ENCODE data around the gene IFI30. TPM values are rescaled to one million over a fixed set of nuclear protein-coding genes. Genes with fewer than 3 reads are reported as not detected.

IFI30 gene
- polyA plus RNA-seq, 3 donors, result 3,608 to 6,022 (median 4,550) TPM

DNA sequence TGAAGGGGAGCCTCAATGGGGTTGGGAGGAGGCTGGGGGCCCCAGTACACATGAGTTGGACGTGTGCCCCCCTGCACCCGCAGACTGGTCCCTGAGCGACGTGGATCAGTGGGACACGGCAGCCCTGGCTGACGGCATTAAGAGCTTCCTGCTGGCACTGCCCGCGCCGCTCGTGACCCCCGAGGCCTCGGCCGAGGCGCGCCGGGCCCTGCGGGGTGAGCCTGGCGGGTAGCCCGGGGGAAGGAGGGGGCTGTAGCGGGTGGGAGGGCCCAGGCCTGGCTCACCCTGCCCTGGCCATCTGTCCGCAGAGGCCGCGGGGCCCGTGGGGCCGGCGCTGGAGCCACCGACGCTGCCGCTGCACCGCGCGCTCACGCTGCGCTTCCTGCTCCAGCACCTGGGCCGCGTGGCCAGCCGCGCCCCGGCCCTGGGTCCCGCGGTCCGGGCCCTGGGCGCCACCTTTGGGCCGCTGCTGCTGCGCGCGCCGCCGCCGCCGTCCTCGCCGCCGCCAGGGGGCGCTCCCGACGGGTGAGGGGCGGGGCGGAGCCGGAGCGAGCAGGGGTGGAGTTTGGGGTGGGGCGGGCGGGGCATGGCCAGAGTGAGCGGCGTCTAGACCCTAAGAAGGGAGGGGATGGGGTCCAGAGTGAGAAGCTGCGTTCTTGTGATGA lies 12.5 kb upstream of the IFI30 start:
- Histone ChIP-seq H3K27me3 (ENCODE audit: control insufficient read depth in 2 of 2, insufficient read depth in 2 of 2, low read length in 2 of 2) (no peaks in the 10 kb centered on the region), H2AFZ (ENCODE audit: insufficient read depth, low read depth, low read length, poor library complexity, severe bottlenecking) (peak overlapping the region; percentile 76)

DNA sequence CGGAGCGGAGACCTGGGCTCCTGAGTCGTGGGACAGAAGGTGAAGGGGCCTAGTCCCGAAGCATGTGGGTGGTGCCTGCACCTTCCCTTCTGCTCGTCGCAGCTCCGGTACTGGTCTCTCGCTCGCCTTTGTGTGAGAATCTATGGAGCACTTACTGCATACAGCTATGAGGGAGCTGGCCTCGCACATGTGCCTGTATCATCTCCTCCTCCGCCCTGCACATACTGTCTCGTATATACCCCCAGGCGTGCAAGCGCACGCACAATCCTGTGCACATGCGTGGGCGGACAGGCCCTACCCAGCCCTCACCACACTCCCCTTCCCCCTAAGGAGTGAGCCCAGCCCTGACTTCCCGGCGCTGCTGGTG lies 12.0 kb upstream of the IFI30 start:
- Histone ChIP-seq H3K27ac (ENCODE audit: low read depth in 1 of 2, low read length in 2 of 2) (no peak overlapping the region), H3K9ac (ENCODE audit: insufficient read depth, low read length, poor library complexity, severe bottlenecking) (no peak overlapping the region), H3K79me2 (ENCODE audit: insufficient read depth, low read length) (peaks cover 3% of the 10 kb centered on the region), H3K4me1 (ENCODE audit: control insufficient read depth in 1 of 2, insufficient read depth in 2 of 2, low read length in 2 of 2) (peaks cover 19 to 27% of the 10 kb centered on the region in 2 donors), H2AFZ (ENCODE audit: insufficient read depth, low read depth, low read length, poor library complexity, severe bottlenecking) (peak overlapping the region; percentile 41), H3K4me2 (replicated peaks; ENCODE audit: extremely low read depth, low read length, poor library complexity, severe bottlenecking) (peak overlapping the region; percentile 64), H3K4me3 (replicated peaks in 1 of 3; ENCODE audit: low read depth in 2 of 3, low read length in 3 of 3) (peak overlapping the region in 1 of 3 experiments; percentile 54), H3K27me3 (ENCODE audit: control insufficient read depth in 2 of 2, insufficient read depth in 2 of 2, low read length in 2 of 2) (no peaks in the 10 kb centered on the region), H4K20me1 (ENCODE audit: insufficient read depth, low read length) (no peaks in the 10 kb centered on the region), H3K36me3 (replicated peaks in 1 of 2; ENCODE audit: control insufficient read depth in 1 of 2, insufficient read depth in 2 of 2, low read length in 2 of 2) (peaks cover 23 to 25% of the 10 kb centered on the region in 2 donors), H3K9me3 (replicated peaks in 1 of 2; ENCODE audit: control insufficient read depth in 1 of 2, insufficient read depth in 1 of 2, low read length in 2 of 2) (no peaks in the 10 kb centered on the region)
- 70% methylated on average over 13 of the region's 19 CpGs for WGBS (ENCODE audit: insufficient coverage)
- Mint-ChIP-seq H3K36me3 (peaks cover 25 to 36% of the 10 kb centered on the region in 2 donors), H3K4me1 (peaks cover 18% of the 10 kb centered on the region), H3K27ac (peak overlapping the region in 4 of 7 donors; percentile 27 to 82 (median 64)), H3K9me3 (peaks cover 0 to 2% (median 0%) of the 10 kb centered on the region in 7 donors), H3K27me3 (ENCODE audit: low read depth in 3 of 3) (peaks cover 0 to 1% (median 0%) of the 10 kb centered on the region in 3 donors), H3K4me3 (peak overlapping the region in 1 of 2 donors; percentile 45)
- intact Hi-C loops (cut with micrococcal nuclease), result loop anchor here in 1 of 2 donors (2.0 kb wide), 1 partner anchor 43 kb away; no protein-coding TSS in a partner anchor
- TF ChIP-seq, protein P1, sequence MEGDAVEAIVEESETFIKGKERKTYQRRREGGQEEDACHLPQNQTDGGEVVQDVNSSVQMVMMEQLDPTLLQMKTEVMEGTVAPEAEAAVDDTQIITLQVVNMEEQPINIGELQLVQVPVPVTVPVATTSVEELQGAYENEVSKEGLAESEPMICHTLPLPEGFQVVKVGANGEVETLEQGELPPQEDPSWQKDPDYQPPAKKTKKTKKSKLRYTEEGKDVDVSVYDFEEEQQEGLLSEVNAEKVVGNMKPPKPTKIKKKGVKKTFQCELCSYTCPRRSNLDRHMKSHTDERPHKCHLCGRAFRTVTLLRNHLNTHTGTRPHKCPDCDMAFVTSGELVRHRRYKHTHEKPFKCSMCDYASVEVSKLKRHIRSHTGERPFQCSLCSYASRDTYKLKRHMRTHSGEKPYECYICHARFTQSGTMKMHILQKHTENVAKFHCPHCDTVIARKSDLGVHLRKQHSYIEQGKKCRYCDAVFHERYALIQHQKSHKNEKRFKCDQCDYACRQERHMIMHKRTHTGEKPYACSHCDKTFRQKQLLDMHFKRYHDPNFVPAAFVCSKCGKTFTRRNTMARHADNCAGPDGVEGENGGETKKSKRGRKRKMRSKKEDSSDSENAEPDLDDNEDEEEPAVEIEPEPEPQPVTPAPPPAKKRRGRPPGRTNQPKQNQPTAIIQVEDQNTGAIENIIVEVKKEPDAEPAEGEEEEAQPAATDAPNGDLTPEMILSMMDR (IDR thresholded peaks at IDR 0.05), result peak; percentile 47
- no peak for DNase-seq

More for the DNA sequence above, 12.5 kb upstream of the IFI30 start:
- Histone ChIP-seq H3K9me3 (replicated peaks in 1 of 2; ENCODE audit: control insufficient read depth in 1 of 2, insufficient read depth in 1 of 2, low read length in 2 of 2) (no peaks in the 10 kb centered on the region), H3K4me2 (replicated peaks; ENCODE audit: extremely low read depth, low read length, poor library complexity, severe bottlenecking) (peak overlapping the region; percentile 73), H3K36me3 (replicated peaks in 1 of 2; ENCODE audit: control insufficient read depth in 1 of 2, insufficient read depth in 2 of 2, low read length in 2 of 2) (peaks cover 25 to 26% of the 10 kb centered on the region in 2 donors), H3K4me1 (ENCODE audit: control insufficient read depth in 1 of 2, insufficient read depth in 2 of 2, low read length in 2 of 2) (peaks cover 19 to 29% of the 10 kb centered on the region in 2 donors), H3K79me2 (ENCODE audit: insufficient read depth, low read length) (peaks cover 3% of the 10 kb centered on the region), H4K20me1 (ENCODE audit: insufficient read depth, low read length) (peaks cover 2% of the 10 kb centered on the region), H3K4me3 (replicated peaks in 1 of 3; ENCODE audit: low read depth in 2 of 3, low read length in 3 of 3) (peak overlapping the region in 1 of 3 experiments; percentile 60), H3K9ac (ENCODE audit: insufficient read depth, low read length, poor library complexity, severe bottlenecking) (peak overlapping the region; percentile 65), H3K27ac (ENCODE audit: low read depth in 1 of 2, low read length in 2 of 2) (no peak overlapping the region)
- peaks cover 0 to 2% (median 0%) of the 10 kb centered on the region in 7 donors for H3K9me3 Mint-ChIP-seq
- DNase-seq, result peak; percentile 54 to 75 (median 63)
- TF ChIP-seq, protein P1 (IDR thresholded peaks at IDR 0.05), result peak; percentile 72
- H3K4me3 Mint-ChIP-seq, result peak overlapping the region; percentile 48 to 56
- peaks cover 27 to 36% of the 10 kb centered on the region in 2 donors for H3K36me3 Mint-ChIP-seq
- peak overlapping the region in 3 of 7 donors; percentile 58 to 82 (median 80) for H3K27ac Mint-ChIP-seq
- peaks cover 23% of the 10 kb centered on the region for H3K4me1 Mint-ChIP-seq
- H3K27me3 Mint-ChIP-seq (ENCODE audit: low read depth in 3 of 3), result peaks cover 0 to 1% (median 0%) of the 10 kb centered on the region in 3 donors
- 5% methylated on average over 58 of the region's 66 CpGs for WGBS (ENCODE audit: insufficient coverage)
- intact Hi-C loops (cut with micrococcal nuclease), result loop anchor here in 1 of 2 donors (2.0 kb wide), 1 partner anchor 42 kb away; no protein-coding TSS in a partner anchor

Measured in CD14-positive monocyte (primary cell).